NCI-H748 (cell line): ENCODE measurements around the gene PTMA.
"Not testable (repeated sequence)": the region's sequence is repeated elsewhere in the genome, so short reads cannot be mapped to it uniquely, and the experiment has no call there.

ENCODE experiments used
- DNase-seq: peaks from one replicate; lab custom pipeline; 2025; ENCODE audit not compliant: unreplicated experiment; lab: John Stamatoyannopoulos, UW

The PTMA gene

DNA sequence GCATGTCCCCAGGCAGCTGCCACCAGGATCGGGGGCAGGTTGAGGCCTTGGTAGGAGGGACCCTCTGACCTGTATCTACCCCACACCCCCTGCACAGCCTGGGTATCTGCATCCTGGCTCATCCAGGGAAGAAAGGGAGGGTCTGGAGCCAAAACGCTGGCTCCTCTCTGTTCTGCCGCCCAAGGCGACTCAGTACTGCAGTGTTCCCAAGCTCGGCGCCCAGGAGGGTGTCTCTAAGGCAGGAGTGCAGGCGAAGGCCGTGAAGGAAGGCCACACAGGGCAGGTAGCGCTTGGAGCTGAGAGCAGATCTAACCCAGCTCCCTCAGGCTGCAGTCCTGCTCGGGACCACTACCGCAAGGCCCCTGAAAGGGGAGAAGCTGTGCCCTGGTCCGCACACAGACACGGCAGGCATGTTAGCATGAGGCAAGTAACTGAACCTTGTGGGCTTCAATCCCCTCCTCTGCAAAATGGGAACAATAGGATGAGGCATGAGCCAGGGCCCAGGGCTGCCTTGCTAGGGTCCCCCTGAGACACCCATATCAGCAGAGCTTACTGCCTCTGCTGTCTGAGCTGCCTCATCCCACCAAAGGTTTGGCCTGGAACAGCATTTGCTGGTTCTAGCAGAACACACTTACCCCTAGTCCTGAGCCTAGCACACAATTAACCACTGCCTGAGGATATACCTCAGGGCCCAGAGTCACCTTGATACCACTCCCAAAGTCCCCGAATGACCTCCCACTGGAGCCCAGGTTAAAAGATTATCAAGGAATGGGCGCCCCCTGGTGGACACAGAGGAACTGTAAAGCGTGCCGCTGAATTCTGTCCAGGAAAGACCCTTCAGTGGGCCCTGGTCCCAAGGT lies 6.5 kb downstream of the PTMA start:
- peak; percentile 79 for DNase-seq

DNA sequence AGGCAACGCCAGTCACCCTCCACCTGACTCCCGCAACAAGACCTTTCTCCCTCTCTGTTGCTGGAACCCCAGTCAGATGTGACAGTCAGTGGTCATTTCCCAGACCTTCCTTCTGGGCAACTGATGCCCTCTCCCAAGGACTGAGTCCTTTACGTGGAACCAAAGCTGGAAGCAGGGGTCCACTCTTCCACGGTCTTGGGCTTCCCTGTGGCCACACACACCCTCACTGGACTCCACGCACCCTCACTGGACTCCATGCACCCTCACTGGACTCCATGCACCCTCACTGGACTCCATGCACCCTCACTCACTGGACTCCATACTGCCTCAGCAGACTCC lies 7.1 kb downstream of the PTMA start:
- no peak for DNase-seq

DNA sequence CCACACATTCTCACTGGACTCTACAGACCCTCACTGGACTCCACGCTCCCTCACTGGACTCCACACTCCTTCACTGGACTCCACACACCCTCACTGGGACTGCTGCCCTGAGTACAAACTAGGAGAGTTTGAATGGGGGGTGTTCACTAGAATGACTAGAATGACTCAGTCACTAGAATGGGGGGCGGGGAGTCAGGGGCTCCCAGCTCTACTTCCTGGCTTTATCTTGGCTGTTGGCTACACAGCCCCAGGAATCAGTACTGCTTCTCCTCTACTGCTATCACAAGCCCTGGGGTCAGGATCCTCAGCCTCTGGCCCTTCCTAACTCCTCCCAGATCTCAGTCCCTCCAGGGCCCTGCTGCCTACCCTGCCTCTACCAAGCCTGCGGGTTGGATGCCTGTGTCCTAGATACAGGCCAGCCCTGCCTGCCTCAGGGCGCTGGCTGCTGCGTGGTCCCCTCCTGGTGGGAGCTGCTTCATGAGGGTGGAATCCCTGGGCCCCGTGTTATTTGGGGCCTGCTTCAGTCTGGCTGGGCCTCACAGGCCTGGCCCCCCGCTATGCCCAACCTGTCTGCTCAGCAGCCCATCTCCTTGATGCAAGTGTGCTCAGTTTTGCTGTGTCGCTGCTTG lies 7.8 kb downstream of the PTMA start:
- no peak for DNase-seq

DNA sequence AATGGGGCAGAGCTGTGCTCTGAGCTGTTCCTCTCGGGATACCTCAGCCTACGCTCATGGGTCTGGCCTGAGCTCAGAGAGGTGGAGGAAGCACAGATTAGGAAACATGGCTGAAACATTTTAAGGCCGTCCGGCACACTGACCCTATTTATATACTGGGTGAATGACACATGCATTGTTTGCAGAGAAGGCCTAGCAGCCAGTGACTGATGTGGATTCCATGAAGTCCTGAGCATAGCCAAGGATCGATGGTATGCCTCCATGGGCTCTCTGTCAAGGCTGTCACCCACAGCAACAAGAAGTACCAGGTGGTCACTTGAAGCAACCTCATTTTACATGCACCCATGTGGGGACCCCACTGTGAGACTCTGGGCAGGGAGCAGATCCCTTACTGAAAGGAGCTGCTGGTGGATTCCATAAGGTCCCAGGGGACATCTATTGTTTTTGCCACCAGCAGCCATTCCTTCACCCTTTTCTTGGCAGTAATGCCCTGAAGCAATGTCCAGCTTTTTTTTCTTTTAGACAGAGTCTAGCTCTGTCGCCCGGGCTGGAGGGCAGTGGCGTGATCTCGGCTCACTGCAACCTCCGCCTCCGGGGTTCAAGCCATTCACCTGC lies 8.4 kb downstream of the PTMA start:
- no peak for DNase-seq

DNA sequence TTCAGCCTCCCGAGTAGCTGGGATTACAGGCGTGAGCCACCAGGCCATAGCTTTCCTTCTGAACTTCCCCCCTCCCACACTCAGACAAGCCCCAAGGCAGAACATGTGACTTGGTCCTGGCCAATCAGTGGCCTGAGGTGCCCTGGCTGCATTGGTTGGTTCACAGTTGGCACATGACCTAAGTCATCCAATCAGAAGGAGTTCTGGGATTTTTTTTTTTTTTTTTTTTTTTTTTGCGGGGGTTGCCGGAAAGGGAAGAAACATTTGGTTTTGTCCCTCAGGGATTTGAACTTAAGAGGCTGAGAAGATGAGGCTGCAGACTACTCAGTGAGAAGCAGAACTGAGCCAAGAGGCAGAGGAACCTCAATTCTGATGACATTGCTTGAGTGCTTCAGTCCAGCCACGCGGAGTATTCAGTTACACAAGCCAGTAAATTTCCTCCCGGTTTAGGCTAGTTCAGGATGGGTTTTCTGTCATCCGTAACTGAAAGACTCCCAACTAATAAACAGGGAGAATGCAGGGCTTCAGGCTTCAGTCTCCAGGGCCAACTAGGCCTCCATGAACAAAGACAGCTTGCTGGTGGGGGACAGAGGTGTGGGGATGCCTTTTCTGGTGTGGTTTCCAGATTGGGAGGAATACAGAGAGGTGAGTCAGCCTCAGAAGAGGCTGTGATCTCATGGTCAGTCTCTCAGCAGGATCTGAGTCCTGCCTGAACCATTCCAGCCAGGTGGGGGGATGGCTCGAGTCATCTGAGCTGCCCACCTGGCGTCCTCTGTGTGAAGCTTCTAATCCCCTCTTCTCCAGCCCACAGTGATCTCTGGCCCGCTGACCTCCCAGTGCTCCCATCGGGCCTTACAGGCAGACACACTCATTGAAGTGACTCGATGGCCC lies 9.2 kb downstream of the PTMA start:
- DNase-seq, result peak; percentile 14

DNA sequence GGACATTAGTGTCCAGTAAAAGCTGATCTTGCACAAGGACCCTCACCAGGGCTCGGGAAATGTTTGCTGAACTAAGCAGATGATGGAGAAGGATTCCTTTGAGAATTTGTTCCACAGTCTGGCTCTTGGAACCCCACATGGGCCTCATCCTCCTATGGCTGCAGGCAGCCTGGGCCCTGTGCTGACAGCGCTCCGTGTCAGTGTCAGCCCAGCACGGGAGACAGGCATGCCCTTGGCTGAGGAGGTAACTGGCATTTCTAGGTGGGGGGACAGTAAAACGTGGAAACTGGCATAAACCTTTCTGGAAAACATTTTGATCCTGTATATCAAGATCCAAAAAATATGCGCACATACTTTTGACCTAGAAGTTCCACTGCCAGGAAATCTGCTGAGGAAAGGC lies 10.5 kb downstream of the PTMA start:
- DNase-seq, result no peak

DNA sequence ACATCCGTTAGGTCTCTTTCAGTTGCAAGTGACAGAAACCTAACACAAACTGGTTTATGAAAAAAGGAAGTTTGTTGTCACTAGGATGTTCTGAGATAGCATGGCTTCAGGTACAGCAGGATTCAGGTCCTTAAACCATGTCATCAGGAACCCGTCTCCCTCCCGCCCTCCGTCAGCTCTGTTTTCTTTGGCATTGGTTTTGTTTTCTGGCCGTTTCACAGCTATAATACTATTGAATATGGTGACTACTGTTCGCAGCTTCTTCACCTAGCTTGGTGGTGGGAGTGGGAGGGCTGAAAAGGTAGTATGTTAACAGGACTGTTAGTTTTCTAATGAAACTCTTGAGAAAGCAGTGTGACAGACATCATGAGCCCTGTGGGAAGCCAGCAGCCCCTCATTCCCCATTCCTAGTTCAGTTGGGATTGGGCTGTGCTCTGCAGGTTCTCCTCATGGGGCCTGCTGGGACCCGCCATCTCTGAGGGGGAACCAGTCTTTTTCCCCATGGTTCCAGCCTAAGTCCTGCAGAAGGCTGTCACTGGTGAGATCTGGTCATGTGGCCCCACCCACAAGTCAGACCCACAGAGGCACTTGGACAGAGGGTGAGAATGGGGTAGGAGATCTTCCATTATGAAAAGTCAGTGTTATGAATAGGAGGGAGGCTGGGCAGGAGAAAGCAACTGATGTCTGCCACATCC lies 12.1 kb downstream of the PTMA start:
- no peak for DNase-seq

DNA sequence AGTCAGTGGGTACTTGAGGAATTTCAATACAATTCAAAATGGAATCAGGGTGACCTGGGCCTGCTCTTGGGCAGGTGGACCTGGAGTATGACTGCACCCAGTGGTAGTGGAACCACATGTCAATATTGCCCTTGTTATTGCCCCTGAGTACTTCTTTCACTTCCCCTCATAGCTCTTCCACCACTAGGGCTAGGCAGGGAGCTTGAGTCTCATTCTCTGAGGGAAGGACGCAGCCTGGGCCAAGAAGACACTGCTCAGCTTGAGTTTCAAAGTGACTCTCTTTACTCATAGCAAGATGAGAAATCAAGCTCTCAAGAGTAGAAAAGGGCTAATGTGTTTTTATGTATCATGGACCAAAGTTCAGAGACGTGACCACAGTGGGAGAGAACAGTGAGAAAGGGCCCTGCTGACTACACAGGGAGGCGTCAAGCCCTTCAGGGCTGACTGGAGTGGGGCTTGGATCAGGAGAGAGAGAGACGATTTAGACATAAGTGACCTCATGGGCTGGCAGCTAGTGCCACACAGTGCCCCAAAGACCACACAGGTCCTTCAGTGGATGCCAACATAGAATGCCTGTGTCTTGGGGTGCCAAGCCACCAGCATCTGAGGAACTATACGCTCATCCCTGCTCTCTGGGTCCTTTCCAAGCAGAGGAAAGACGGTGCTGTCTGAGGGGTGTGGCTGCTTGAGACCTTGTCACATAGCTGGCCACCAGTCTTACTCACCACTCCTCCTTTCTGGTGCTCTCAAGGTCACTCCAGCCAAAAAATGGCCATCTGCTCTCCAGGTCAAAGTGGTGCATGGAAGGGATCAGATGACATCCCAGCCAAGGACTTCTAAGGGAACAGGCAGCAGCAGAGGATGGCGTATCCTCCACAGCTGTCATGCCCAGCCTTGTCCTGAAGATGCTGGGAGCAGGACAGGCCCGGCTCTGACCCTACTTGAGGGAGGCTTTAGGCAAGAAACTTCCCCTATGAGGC lies 13.0 kb downstream of the PTMA start:
- DNase-seq, result no peak

DNA sequence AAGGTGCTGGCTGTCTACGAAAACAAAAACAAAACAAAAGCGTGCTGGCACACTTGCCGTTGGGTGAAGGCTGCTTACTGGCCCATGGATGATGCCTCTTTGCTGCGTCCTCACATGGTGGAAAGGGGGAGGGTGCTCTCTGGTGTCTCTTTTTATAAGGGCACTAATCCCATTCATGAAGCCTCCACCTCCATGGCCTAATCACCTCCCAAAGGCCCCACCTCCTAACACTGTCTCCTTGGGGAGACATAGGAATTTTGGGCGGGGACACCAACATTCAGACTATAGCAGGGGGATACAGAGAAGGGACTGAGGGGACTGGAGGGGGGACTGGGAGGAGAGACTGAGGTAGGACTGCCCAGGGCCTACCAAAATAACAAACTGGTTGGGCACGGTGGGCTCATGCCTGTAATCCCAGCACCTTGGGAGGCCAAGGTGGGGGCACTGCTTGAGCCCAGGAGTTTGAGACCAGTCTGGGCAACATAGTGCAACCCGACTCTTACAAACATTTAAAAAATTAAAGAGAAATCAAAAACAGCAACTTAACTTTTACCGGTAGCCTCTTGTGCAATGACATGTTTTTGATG lies 14.5 kb downstream of the PTMA start:
- no peak for DNase-seq

DNA sequence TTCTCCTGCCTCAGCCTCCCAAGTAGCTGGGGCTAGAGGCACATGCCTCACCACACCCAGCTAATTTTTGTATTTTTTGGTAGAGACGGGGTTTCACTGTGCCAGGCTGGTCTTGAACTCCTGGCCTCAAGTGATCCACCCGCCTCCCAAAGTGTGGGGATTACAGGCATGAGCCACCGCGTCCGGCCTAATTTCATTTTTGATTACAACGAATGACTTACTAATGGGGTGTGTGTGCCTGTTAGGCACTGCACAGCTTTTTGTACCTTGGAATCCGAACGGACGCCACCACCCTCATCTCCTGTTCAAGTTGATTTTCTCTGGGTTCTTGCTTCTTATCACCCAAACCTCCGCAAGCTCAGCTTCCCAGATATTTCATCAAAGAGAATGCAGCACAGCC lies 17.2 kb downstream of the PTMA start:
- DNase-seq, result no peak

DNA sequence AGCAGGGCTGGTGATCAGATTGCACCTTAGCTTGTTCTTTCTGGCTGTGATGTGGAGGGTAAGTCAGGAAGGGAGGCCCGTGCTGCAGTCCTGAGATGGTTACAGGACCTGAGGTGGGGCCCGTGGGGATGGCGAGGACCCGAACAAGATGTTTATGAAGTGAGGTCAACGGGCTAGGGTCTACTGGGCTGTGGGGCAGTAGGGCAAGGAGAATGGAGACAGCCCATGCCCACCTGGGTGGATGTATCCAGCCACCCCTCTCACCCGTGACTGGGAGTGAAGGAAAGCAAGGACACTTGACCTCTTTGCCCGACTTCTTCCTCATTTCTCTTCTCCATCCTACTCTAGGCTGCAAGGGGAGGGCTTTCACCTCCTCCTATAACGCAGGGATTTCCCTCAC lies 18.0 kb downstream of the PTMA start:
- no peak for DNase-seq

DNA sequence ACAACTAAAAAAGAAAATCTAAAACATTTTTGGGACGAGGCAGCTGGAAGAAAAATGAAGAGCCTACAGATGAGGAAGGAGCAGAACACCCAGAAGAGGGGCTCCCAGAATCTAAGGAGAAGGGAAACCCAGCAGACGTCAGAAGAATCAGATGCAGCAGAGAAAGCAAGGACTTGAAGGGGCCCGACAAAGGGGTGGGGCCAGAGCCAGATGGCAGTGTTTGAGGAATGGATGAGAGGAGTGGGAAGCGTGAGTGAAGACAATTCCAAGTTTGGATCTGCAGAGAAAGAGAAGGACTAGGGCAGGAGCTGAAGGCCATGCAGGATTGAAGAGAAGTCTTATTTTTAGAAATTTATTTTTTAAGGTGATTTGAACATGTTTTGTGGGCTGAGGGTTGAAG lies 19.3 kb downstream of the PTMA start:
- no peak for DNase-seq

DNA sequence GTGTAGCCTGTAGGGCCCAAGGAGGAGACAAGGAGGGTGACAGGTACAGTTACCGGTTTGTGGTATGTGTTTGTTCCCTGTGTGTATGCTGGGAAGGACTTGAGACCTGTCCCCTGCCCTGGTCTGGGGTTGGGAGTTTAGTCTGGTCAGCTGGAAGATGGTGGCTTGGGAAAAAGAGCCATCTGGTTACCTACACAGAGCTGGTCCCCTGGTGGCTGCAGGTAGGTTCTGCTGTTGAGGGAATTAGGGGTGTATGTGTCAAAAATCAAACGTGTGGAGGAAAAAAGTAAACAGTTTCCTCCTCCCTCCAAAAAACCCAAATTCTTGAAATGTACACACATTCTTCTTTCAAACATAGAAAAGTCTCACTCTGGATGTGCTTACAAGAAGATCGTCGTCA lies 24.3 kb downstream of the PTMA start:
- DNase-seq, result no peak

DNA sequence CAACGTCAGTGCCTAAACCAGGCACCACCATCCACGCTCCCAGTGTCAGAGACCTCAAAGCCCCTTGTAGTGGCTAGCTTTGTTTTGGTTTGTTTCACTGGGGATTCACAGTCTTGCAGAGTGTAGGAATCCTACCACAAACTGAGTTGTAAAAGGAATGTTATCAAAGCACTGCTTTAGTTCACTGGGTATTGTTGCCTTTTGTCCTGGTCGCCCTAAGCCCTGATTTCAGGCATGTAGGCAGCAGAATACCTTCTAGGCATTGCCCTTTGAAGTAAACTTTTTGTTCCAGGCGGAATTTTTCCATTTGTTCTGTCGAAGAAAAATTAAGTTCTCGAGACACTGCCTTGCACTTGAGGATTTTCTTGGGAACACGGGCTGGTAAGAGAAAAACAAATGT lies 29.4 kb downstream of the PTMA start:
- DNase-seq, result no peak

DNA sequence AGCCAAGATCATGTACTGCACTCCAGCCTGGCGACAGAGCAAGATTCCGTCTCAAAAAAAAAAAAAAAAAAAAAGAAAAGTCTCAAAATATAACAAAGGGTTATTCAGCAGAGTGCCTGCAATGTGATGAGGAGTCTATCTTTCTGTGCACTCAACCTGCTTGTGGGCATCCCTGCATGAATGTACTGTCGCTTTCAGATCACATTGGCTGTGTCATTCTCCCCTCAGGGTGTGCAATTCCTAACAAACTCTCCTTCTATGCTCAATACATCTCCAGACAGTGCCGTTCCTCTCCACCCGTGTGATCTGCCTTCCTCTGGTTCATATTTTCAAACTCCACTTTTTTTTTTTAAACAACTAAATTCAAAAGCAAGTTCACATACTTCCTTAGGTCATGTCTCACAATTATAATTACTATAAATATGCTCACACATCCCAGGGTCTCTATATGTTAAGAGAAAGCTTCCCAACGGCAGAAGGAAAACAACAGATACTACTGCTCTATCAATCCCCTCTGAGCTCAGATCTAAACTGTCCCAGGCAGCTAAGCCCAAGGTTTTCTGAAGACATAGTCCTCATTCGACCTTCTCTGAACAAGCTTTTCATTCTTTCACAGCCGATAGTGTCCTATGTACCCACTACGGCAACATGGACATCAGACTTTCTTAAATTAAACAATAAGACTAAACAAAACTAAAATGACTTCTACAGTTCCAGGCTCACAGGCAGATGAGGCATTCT lies 35.2 kb downstream of the PTMA start:
- DNase-seq, result no peak

DNA sequence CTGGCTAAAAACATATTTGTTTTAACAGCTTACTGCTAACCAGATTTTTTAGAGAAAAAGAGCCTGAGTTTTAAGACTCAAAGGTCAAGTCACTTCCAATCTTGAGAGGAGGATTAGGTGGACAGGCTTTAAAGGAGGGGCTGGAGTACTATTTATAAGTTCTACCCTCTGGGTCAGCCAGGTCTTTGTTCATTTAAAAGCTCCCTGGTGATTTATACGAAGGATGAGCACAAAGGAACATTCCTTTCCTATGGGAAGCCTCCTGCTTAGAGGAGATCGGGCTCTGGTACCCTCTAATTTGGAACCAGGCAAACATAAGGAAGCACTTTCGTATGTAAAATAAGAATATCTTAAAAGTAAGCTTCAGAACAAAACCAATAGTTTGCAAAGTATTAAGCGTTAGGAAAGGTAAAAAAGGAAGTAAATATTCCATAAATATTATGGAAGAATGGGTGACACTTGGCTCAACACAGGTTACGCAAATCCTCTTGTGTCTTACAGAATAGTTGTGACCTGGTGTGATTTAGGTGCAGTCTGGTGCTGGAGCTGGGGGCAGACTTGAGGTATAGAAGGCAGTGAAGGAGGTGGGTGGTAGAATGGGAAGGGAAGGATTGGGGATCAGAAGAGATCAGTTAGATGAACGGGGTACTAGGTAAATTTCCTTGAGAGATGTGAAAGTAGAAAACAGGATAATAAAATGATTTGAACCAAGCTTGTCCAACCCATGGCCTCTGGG lies 37.1 kb downstream of the PTMA start:
- DNase-seq, result no peak

DNA sequence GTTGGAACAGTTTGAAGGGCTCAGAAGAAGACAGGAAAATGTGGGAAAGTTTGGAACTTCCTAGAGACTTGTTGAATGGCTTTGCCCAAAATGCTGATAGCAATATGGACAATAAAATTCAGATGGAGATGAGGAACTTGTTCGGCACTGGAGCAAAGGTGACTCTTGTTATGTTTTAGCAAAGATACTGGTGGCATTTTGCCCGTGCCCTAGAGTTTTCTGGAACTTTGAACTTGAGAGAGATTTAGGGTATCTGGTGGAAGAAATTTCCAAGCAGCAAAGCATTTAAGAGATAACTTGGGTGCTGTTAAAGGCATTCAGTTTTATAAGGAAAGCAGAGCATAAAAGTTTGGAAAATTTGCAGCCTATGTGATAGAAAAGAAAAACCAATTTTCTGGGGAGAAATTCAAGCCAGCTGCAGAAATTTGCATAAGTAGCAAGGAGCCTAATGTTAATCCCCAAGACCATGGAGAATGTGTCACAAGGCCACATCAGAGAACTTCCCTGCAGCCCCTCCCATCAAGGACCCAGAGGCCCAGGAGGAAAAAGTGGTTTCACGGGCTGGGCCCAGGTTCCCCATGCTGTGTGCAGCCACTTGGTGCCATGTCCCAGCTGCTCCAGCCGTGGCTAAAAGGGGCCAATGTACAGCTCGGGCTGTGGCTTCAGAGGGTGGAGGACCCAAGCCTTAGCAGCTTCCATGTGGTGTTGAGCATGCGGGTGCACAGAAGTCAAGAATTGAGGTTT lies 40.0 kb downstream of the PTMA start:
- not testable (repeated sequence) for DNase-seq
